A549 (cell line): ENCODE data around the gene QRICH2. TPM values are rescaled to one million over a fixed set of nuclear protein-coding genes. Genes with fewer than 3 reads are reported as not detected.

Experiments used
- ATAC-seq, 2 experiments: fragments of 200-7000 bp in 1 of 2; fragments of >200 bp in 1 of 2; cut with Nextera tagmentation in 1 of 2; cut with Tn5 transposase in 1 of 2; 3 replicates each; pipeline versions ENCODE4 v1.8.0 to v1.9.1; 2018 to 2020; ENCODE audit warnings: mild to moderate bottlenecking in 1 of 2, moderate library complexity in 1 of 2
- CTCF ChIA-PET: fragments of 300-600 bp; sonication (Branson Sonifier 250); formaldehyde crosslinking; extraction: SDS; loops from one replicate; lab custom pipeline; 2021; ENCODE audit warnings: antibody characterized with exemption, inconsistent platforms; lab: Yijun Ruan, JAX
- POLR2A ChIA-PET: fragments of 350-600 bp; formaldehyde crosslinking; extraction: SDS; loops from one replicate; lab custom pipeline; 2021; ENCODE audit warnings: antibody characterized with exemption, inconsistent platforms; lab: Yijun Ruan, JAX
- DNase-seq, 2 experiments: peaks; one replicate each; pipeline versions ENCODE4 v3.0.0 to v3.0.0-alpha.2; 2011 to 2016; ENCODE audit warnings: low read depth in 1 of 2, low spot score in 1 of 2
- FAIRE-seq: peaks from 2 replicates; lab custom pipeline; 2011; peaks lifted over from hg19 to GRCh38; lab: Jason Lieb, UNC
- H3K27ac ChIP-seq, 2 experiments: fragments of >200 bp; sonication (Bioruptor Twin); formaldehyde crosslinking; 3 replicates each; pipeline ENCODE4 v1.5.1; 2016 to 2017
- H3K4me1 ChIP-seq: fragments of >200 bp; sonication (Bioruptor Twin); formaldehyde crosslinking; 3 replicates; pipeline ENCODE4 v1.6.1; 2016
- H3K4me2 ChIP-seq: fragments of >200 bp; sonication (Bioruptor Twin); formaldehyde crosslinking; 3 replicates; pipeline ENCODE4 v1.6.1; 2016
- H3K4me3 ChIP-seq: fragments of >200 bp; sonication (Bioruptor Twin); formaldehyde crosslinking; 3 replicates; pipeline ENCODE4 v1.5.1; 2016
- H3K9me3 ChIP-seq: fragments of >200 bp; sonication (Bioruptor Twin); formaldehyde crosslinking; 3 replicates; pipeline ENCODE4 v1.6.1; 2016
- BHLHE40 ChIP-seq: IDR thresholded peaks from 2 replicates; pipeline ENCODE4 v1.6.1; 2012; ENCODE audit warnings: low read depth, low read length, inconsistent platforms
- CBX8 ChIP-seq: fragments of 200-600 bp; sonication (generic); IDR thresholded peaks from 2 replicates; pipeline ENCODE4 v1.6.1; 2016
- CHD2 ChIP-seq: fragments of 150-350 bp; IDR thresholded peaks from 2 replicates; pipeline ENCODE4 v1.6.1; 2014; ENCODE audit warnings: low read length; ENCODE audit not compliant: partially characterized antibody
- CHD4 ChIP-seq: fragments of 200-600 bp; sonication (generic); IDR thresholded peaks from 2 replicates; pipeline ENCODE4 v1.6.1; 2016; ENCODE audit warnings: antibody characterized with exemption, mild to moderate bottlenecking, borderline replicate concordance
- E2F6 ChIP-seq: IDR thresholded peaks from 2 replicates; pipeline ENCODE4 v1.6.1; 2012; ENCODE audit warnings: low read depth, borderline replicate concordance
- EP300 ChIP-seq, 2 experiments: fragments of >200 bp; sonication (Bioruptor Twin); formaldehyde crosslinking; IDR thresholded peaks; 2 replicates in 1 of 2; 3 replicates in 1 of 2; pipeline ENCODE4 v1.6.1; 2016 to 2017
- FOSB ChIP-seq: fragments of 250-450 bp; sonication (Bioruptor Pico); IDR thresholded peaks from 2 replicates; pipeline ENCODE4 v1.5.0; 2020; ENCODE audit warnings: mild to moderate bottlenecking, moderate library complexity
- HEYL ChIP-seq: fragments of 250-450 bp; sonication (Bioruptor Pico); IDR thresholded peaks from 2 replicates; pipeline ENCODE4 v1.8.0; 2021; ENCODE audit warnings: mild to moderate bottlenecking, moderate library complexity
- HOXA7 ChIP-seq: fragments of 250-450 bp; sonication (Bioruptor Pico); IDR thresholded peaks from 2 replicates; pipeline ENCODE4 v1.5.0; 2020; ENCODE audit warnings: mild to moderate bottlenecking, moderate library complexity
- HOXB13 ChIP-seq: fragments of 250-450 bp; sonication (Bioruptor Pico); IDR thresholded peaks from 2 replicates; pipeline ENCODE4 v1.5.0; 2020; ENCODE audit warnings: low read depth, mild to moderate bottlenecking, moderate library complexity
- HOXB5 ChIP-seq: fragments of 250-450 bp; sonication (Bioruptor Pico); IDR thresholded peaks from 2 replicates; pipeline ENCODE4 v1.5.0; 2020; ENCODE audit warnings: mild to moderate bottlenecking, moderate library complexity
- JUNB ChIP-seq: fragments of >200 bp; sonication (Bioruptor Twin); formaldehyde crosslinking; IDR thresholded peaks from 2 replicates; pipeline ENCODE4 v1.6.1; 2016
- NFE2L2 ChIP-seq: fragments of 150-350 bp; conservative IDR thresholded peaks from 2 replicates; pipeline ENCODE4 v1.6.1; 2014; ENCODE audit warnings: low read length
- NPAS2 ChIP-seq: fragments of 250-450 bp; sonication (Bioruptor Pico); IDR thresholded peaks from 2 replicates; pipeline ENCODE4 v1.8.0; 2022; ENCODE audit warnings: mild to moderate bottlenecking, moderate library complexity, borderline replicate concordance
- POLR2AphosphoS2 ChIP-seq: conservative IDR thresholded peaks from 2 replicates; pipeline ENCODE4 v1.6.1; 2012; ENCODE audit warnings: low read length, improper control_type of control experiment, inconsistent platforms
- RAD21 ChIP-seq, 2 experiments: fragments of >200 bp in 1 of 2; sonication (Bioruptor Twin) in 1 of 2; formaldehyde crosslinking in 1 of 2; IDR thresholded peaks in 1 of 2; conservative IDR thresholded peaks in 1 of 2; 2 replicates in 1 of 2; 3 replicates in 1 of 2; pipeline ENCODE4 v1.6.1; 2012 to 2018; ENCODE audit warnings: inconsistent platforms in 1 of 2
- RARB ChIP-seq: fragments of 250-450 bp; sonication (Bioruptor Pico); IDR thresholded peaks from 2 replicates; pipeline ENCODE4 v1.8.0; 2021; ENCODE audit warnings: mild to moderate bottlenecking, moderate library complexity
- REST ChIP-seq: fragments of 200-600 bp; sonication (generic); IDR thresholded peaks from 2 replicates; pipeline ENCODE4 v1.6.1; 2016; ENCODE audit warnings: antibody characterized with exemption, mild to moderate bottlenecking, moderate library complexity
- ZFP36 ChIP-seq: fragments of 450-650 bp; IDR thresholded peaks from 2 replicates; pipeline ENCODE4 v1.6.1; 2014; ENCODE audit warnings: borderline replicate concordance; ENCODE audit not compliant: partially characterized antibody
- WGBS: methylation state at CpG from one replicate; pipeline ENCODE4 v1.1.6; 2017; ENCODE audit errors: missing lambda C conversion rate; 5-methylcytosine and 5-hydroxymethylcytosine counted together
- polyA plus RNA-seq, 4 experiments: library from polyadenylated mRNA; depleted of rRNA in 3 of 4; stranded (reverse); fragments of >200 nt; fragmentation: RNase III in 1 of 4; extraction: RNeasy Plus Mini Kit Qiagen cat#74134 plus additional on column Dnase treatment in 1 of 4; gene quantifications; 2 replicates in 3 of 4; 3 replicates in 1 of 4; pipeline ENCODE4 v1.2.3, GENCODE V29; 2011 to 2017
- TF ChIP-seq, protein P1 (sequence below): fragments of 250-450 bp; sonication (Bioruptor Pico); IDR thresholded peaks from 2 replicates; pipeline ENCODE4 v1.5.0; 2020; ENCODE audit warnings: low read depth, mild to moderate bottlenecking, moderate library complexity
- TF ChIP-seq, protein P2 (sequence below): fragments of >200 bp; sonication (Bioruptor Twin); formaldehyde crosslinking; IDR thresholded peaks from 2 replicates; pipeline ENCODE4 v1.6.1; 2016
- TF ChIP-seq, protein P3 (sequence below): fragments of 250-450 bp; sonication (Bioruptor Pico); IDR thresholded peaks from 2 replicates; pipeline ENCODE4 v1.5.0; 2021; ENCODE audit warnings: mild to moderate bottlenecking, moderate library complexity, borderline replicate concordance

QRICH2 gene
- polyA plus RNA-seq, 2 of the 4 experiments (the other 2 are of a cell fraction) = 0.57 to 0.88 TPM

DNA sequence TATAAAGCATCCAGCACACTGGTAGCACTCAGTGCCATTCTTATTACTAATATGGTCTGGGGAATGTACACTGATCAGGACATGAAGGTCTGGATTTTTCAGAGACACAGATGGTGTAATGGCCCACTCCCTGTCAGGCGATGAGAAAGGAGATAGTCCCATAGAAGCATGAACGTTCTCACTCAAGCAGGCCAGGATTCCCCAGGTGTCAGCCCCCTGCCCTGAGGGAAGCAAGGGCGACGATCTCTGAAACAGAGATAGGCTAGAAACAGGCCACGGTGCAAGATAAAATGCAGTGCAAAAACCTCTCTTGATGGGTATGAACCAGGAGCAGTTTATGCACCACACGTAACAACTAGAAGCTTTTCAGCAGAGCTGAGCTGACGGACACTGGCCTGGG lies 35.0 kb upstream of the QRICH2 start:
- WGBS = 95% methylated on average over 7 of the region's 7 CpGs
- Histone ChIP-seq H3K27ac (no peak overlapping the region), H3K4me3 (no peak overlapping the region), H3K4me1 (peaks cover 9% of the 10 kb centered on the region; the same call in 2 of the 3 replicates), H3K4me2 (no peak overlapping the region), H3K9me3 (no peaks in the 10 kb centered on the region)
- no peak for FAIRE-seq
- CTCF ChIA-PET = interaction anchor here (1.9 to 29.4 kb wide), 3 partner anchors 11 to 116 kb away, joined by 4 to 899 read pairs (median 15); partner anchors contain the start of genes PRPSAP1 and SPHK1
- 0 out of 6 replicates have a peak, but pooled peaks of 1 of the 2 experiments have one; percentile 43 for ATAC-seq
- no peak for TF ChIP-seq E2F6
- no peak for TF ChIP-seq HEYL (CRISPR knock-in tag)
- no peak for TF ChIP-seq HOXA7
- no peak for TF ChIP-seq EP300 (IDR thresholded peaks at IDR 0.05)
- DNase-seq = no peak
- POLR2A ChIA-PET = no interaction called here

GRCh38 chr17:76341301-76341700 lies 33.2 kb upstream of the QRICH2 start:
- H3K9me3 ChIP-seq = no peaks in the 10 kb centered on the region
- no peak for FAIRE-seq
- ChIA-PET POLR2A (no interaction called here), CTCF (interaction anchor here (0.8 to 1.5 kb wide), 3 partner anchors 56 to 181 kb away, joined by 3 to 5 read pairs (median 4); no protein-coding TSS in a partner anchor)
- WGBS = 94% methylated on average over 6 of the region's 6 CpGs
- H3K4me3 ChIP-seq = no peak overlapping the region
- TF ChIP-seq E2F6 = no peak
- no peak for TF ChIP-seq RARB (CRISPR knock-in tag)
- TF ChIP-seq, protein P1, sequence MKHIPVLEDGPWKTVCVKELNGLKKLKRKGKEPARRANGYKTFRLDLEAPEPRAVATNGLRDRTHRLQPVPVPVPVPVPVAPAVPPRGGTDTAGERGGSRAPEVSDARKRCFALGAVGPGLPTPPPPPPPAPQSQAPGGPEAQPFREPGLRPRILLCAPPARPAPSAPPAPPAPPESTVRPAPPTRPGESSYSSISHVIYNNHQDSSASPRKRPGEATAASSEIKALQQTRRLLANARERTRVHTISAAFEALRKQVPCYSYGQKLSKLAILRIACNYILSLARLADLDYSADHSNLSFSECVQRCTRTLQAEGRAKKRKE = no peak
- TF ChIP-seq, protein P2, sequence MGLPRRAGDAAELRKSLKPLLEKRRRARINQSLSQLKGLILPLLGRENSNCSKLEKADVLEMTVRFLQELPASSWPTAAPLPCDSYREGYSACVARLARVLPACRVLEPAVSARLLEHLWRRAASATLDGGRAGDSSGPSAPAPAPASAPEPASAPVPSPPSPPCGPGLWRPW = no peak
- no peak for TF ChIP-seq NFE2L2
- TF ChIP-seq HOXB5 (CRISPR knock-in tag) = no peak
- no peak for TF ChIP-seq JUNB
- TF ChIP-seq CHD2 = no peak
- TF ChIP-seq POLR2AphosphoS2 = no peak
- TF ChIP-seq, protein P3, sequence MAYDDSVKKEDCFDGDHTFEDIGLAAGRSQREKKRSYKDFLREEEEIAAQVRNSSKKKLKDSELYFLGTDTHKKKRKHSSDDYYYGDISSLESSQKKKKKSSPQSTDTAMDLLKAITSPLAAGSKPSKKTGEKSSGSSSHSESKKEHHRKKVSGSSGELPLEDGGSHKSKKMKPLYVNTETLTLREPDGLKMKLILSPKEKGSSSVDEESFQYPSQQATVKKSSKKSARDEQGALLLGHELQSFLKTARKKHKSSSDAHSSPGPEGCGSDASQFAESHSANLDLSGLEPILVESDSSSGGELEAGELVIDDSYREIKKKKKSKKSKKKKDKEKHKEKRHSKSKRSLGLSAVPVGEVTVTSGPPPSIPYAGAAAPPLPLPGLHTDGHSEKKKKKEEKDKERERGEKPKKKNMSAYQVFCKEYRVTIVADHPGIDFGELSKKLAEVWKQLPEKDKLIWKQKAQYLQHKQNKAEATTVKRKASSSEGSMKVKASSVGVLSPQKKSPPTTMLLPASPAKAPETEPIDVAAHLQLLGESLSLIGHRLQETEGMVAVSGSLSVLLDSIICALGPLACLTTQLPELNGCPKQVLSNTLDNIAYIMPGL (CRISPR knock-in tag) = no peak
- no peak for TF ChIP-seq HOXB13
- TF ChIP-seq CBX8 = no peak
- no peak for TF ChIP-seq ZFP36
- no peak for TF ChIP-seq REST
- TF ChIP-seq BHLHE40 = no peak
- TF ChIP-seq CHD4 = no peak
- no peak for TF ChIP-seq NPAS2
- no peak for TF ChIP-seq FOSB
- TF ChIP-seq RAD21 (conservative IDR thresholded peaks at IDR 0.05 in 1 of 2, IDR thresholded peaks at IDR 0.05 in 1 of 2) = no peak
- no peak for TF ChIP-seq HOXA7
- peaks cover 9% of the 10 kb centered on the region; the same call in 2 of the 3 replicates for H3K4me1 ChIP-seq
- ATAC-seq = no peak
- DNase-seq = no peak
- no peak overlapping the region for H3K4me2 ChIP-seq
- no peak overlapping the region for H3K27ac ChIP-seq
